Tibial artery (tissue), 4 donors: ENCODE results near the gene CLOCK.

Source experiments
- DNase-seq, 2 donors: peaks; one replicate each; pipeline ENCODE4 v3.0.0-alpha.2; 2019
- H3K27ac ChIP-seq, 2 donors: fragments of 200-600 bp; sonication (generic) in 1 of 2; 1 replicate in 1 of 2; 2 replicates in 1 of 2; pipeline ENCODE4 v1.5.1; 2018 to 2019; ENCODE audit warnings: mild to moderate bottlenecking in 1 of 2
- H3K27me3 ChIP-seq, 2 donors: fragments of 200-600 bp; sonication (generic) in 1 of 2; one replicate each; pipeline versions ENCODE4 v1.5.1 to v1.6.0; 2016 to 2019
- H3K36me3 ChIP-seq, 3 donors: fragments of 200-600 bp; sonication (generic) in 2 of 3; one replicate each; pipeline ENCODE4 v1.5.1; 2016 to 2019; ENCODE audit warnings: mild to moderate bottlenecking in 2 of 3
- H3K4me1 ChIP-seq, 4 donors: fragments of 200-600 bp; sonication (generic) in 2 of 4; 1 replicate in 3 of 4; 2 replicates in 1 of 4; pipeline ENCODE4 v1.5.1; 2016 to 2019
- H3K4me3 ChIP-seq, 2 donors: fragments of 200-600 bp; sonication (generic) in 1 of 2; 1 replicate in 1 of 2; 2 replicates in 1 of 2; pipeline ENCODE4 v1.5.1; 2018 to 2019; ENCODE audit warnings: mild to moderate bottlenecking in 2 of 2
- H3K9me3 ChIP-seq, 3 donors: fragments of 200-600 bp; sonication (generic) in 1 of 3; one replicate each; pipeline ENCODE4 v1.5.1; 2016 to 2019
- CTCF ChIP-seq, 2 experiments: fragments of 200-600 bp in 1 of 2; fragments of 450-650 bp in 1 of 2; IDR thresholded peaks; one replicate each; pipeline ENCODE4 v1.5.1; 2017 to 2019; ENCODE audit warnings: antibody characterized with exemption in 2 of 2, mild to moderate bottlenecking in 1 of 2, moderate library complexity in 1 of 2
- intact Hi-C: fragments of 100-400 bp; cut with DNase I; formaldehyde crosslinking; loops from one replicate; pipeline ENCODE4 v1.15.0; 2023; ENCODE audit warnings: low total_unique reads

Gene CLOCK

GRCh38 chr4:55445921-55446577 is 100.7 kb downstream of the CLOCK start:
- intact Hi-C loops = no loop called here
- Histone ChIP-seq H3K4me3 (no peak overlapping the region), H3K4me1 (peaks cover 0 to 5% (median 2%) of the 10 kb centered on the region in 4 donors), H3K9me3 (no peaks in the 10 kb centered on the region), H3K36me3 (peaks cover 8 to 56% (median 41%) of the 10 kb centered on the region in 3 donors), H3K27ac (no peak overlapping the region), H3K27me3 (no peaks in the 10 kb centered on the region)
- TF ChIP-seq CTCF (IDR thresholded peaks at IDR 0.05) = no peak
- no peak for DNase-seq

- Histone ChIP-seq H3K27ac (no peak overlapping the region), H3K9me3 (no peaks in the 10 kb centered on the region), H3K27me3 (no peaks in the 10 kb centered on the region), H3K36me3 (peaks cover 13 to 53% (median 41%) of the 10 kb centered on the region in 3 donors), H3K4me3 (no peak overlapping the region), H3K4me1 (peaks cover 0 to 5% (median 2%) of the 10 kb centered on the region in 4 donors)
- no peak for DNase-seq
- intact Hi-C loops = no loop called here
- TF ChIP-seq CTCF (IDR thresholded peaks at IDR 0.05) = peak in 1 of 2 experiments; percentile 11
Observed at GRCh38 chr4:55444827-55445226, 101.9 kb downstream of the CLOCK start.

GRCh38 chr4:55442541-55442940 is 104.2 kb downstream of the CLOCK start:
- no peaks in the 10 kb centered on the region for H3K27me3 ChIP-seq
- intact Hi-C loops = no loop called here

GRCh38 chr4:55440786-55441185 is 105.9 kb downstream of the CLOCK start:
- peaks cover 0 to under 1% (median 0%) of the 10 kb centered on the region in 4 donors for H3K4me1 ChIP-seq
- H3K9me3 ChIP-seq = no peaks in the 10 kb centered on the region
- no peak for TF ChIP-seq CTCF (IDR thresholded peaks at IDR 0.05)
- peaks cover 5 to 61% (median 53%) of the 10 kb centered on the region in 3 donors for H3K36me3 ChIP-seq
- no peak overlapping the region for H3K4me3 ChIP-seq
- intact Hi-C loops = no loop called here
- H3K27me3 ChIP-seq = no peaks in the 10 kb centered on the region
- no peak for DNase-seq
- H3K27ac ChIP-seq = no peak overlapping the region

More at GRCh38 chr4:55442541-55442940, 104.2 kb downstream of the CLOCK start:
- TF ChIP-seq CTCF (IDR thresholded peaks at IDR 0.05) = no peak
- Histone ChIP-seq H3K27ac (no peak overlapping the region), H3K9me3 (no peaks in the 10 kb centered on the region), H3K4me1 (no peaks in the 10 kb centered on the region), H3K4me3 (no peak overlapping the region), H3K36me3 (peaks cover 5 to 53% (median 50%) of the 10 kb centered on the region in 3 donors)
- DNase-seq = no peak

- intact Hi-C loops = no loop called here
- Histone ChIP-seq H3K27me3 (no peaks in the 10 kb centered on the region), H3K27ac (no peak overlapping the region), H3K36me3 (peaks cover 5 to 67% (median 59%) of the 10 kb centered on the region in 3 donors), H3K4me1 (peaks cover 0 to 8% (median 2%) of the 10 kb centered on the region in 4 donors), H3K9me3 (no peaks in the 10 kb centered on the region), H3K4me3 (no peak overlapping the region)
- no peak for DNase-seq
- TF ChIP-seq CTCF (IDR thresholded peaks at IDR 0.05) = no peak
Observed at GRCh38 chr4:55439023-55439422, 107.7 kb downstream of the CLOCK start.
